GM12878 (cell line): ENCODE data around the gene PLXNA4. TPM values are rescaled to one million over a fixed set of nuclear protein-coding genes. Genes with fewer than 3 reads are reported as not detected.

Source experiments
- GABPA ChIP-seq: IDR thresholded peaks from 2 replicates; pipeline ENCODE4 v1.6.1; 2014; ENCODE audit warnings: antibody characterized with exemption, low read depth, mild to moderate bottlenecking, inconsistent platforms
- HDAC6 ChIP-seq: fragments of 200-600 bp; sonication (generic); IDR thresholded peaks from one replicate; pipeline ENCODE4 v1.8.0; 2017; ENCODE audit warnings: antibody characterized with exemption; ENCODE audit not compliant: unreplicated experiment
- HSF1 ChIP-seq: fragments of 150-350 bp; IDR thresholded peaks from 2 replicates; pipeline ENCODE4 v1.6.1; 2014; ENCODE audit warnings: mild to moderate bottlenecking, low read depth, low read length
- NRF1 ChIP-seq: conservative IDR thresholded peaks from 2 replicates; pipeline ENCODE4 v1.6.1; 2011; ENCODE audit warnings: mild to moderate bottlenecking, low read depth, low read length, improper control_type of control experiment
- ZBTB4 ChIP-seq: fragments of 450-650 bp; formaldehyde crosslinking; IDR thresholded peaks from 2 replicates; pipeline ENCODE4 v1.4.0; 2022; ENCODE audit warnings: mild to moderate bottlenecking, moderate library complexity
- polyA plus RNA-seq, 11 experiments: library from polyadenylated mRNA; depleted of rRNA in 4 of 11; unstranded in 6 of 11; stranded (reverse) in 5 of 11; fragments of >200 nt; fragmentation: Nextera tagmentation in 4 of 11; fragmentation: Illumina TruSeq in 1 of 11; extraction: Ambion mirVana in 4 of 11; extraction: Trizol in 1 of 11; gene quantifications; 1 replicate in 1 of 11; 2 replicates in 10 of 11; pipeline versions ENCODE4 v1.2.1 to v1.2.3, GENCODE V29; 2011 to 2016; ENCODE audit warnings: inconsistent platforms in 2 of 11, missing spikeins in 2 of 11, low read depth in 1 of 11
- total RNA-seq, 4 experiments: library from RNA; depleted of rRNA in 3 of 4; stranded (reverse); fragments of >200 nt in 3 of 4; fragmentation: Illumina TruSeq in 1 of 4; extraction: Trizol in 1 of 4; gene quantifications; 2 replicates each; pipeline versions ENCODE4 v1.2.1 to v1.2.3, GENCODE V29; 2013 to 2021
- TF ChIP-seq, protein P1 (sequence below): fragments of 450-650 bp; IDR thresholded peaks from 2 replicates; pipeline ENCODE4 v1.6.1; 2017; ENCODE audit warnings: mild to moderate bottlenecking

Gene PLXNA4
- total and polyA plus RNA-seq, 10 of the 15 experiments (the other 5 are each of a cell fraction or from before 2014, with no cell fraction given): 0.03 TPM; not detected in 9

- no peak for TF ChIP-seq ZBTB4 (CRISPR knock-in tag)
- TF ChIP-seq HSF1: no peak
- no peak for TF ChIP-seq NRF1
- TF ChIP-seq GABPA: no peak
- TF ChIP-seq, protein P1, sequence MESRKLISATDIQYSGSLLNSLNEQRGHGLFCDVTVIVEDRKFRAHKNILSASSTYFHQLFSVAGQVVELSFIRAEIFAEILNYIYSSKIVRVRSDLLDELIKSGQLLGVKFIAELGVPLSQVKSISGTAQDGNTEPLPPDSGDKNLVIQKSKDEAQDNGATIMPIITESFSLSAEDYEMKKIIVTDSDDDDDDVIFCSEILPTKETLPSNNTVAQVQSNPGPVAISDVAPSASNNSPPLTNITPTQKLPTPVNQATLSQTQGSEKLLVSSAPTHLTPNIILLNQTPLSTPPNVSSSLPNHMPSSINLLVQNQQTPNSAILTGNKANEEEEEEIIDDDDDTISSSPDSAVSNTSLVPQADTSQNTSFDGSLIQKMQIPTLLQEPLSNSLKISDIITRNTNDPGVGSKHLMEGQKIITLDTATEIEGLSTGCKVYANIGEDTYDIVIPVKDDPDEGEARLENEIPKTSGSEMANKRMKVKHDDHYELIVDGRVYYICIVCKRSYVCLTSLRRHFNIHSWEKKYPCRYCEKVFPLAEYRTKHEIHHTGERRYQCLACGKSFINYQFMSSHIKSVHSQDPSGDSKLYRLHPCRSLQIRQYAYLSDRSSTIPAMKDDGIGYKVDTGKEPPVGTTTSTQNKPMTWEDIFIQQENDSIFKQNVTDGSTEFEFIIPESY: no peak
- TF ChIP-seq HDAC6: no peak
These were observed 256.8 kb downstream of the PLXNA4 start (continued) for GRCh38 chr7:132319481-132319880.
